A549 (cell line): ENCODE data around the gene ADAMTS2. TPM values are rescaled to one million over a fixed set of nuclear protein-coding genes. Genes with fewer than 3 reads are reported as not detected.

Source experiments
- ATAC-seq, 2 experiments: fragments of 200-7000 bp in 1 of 2; fragments of >200 bp in 1 of 2; cut with Nextera tagmentation in 1 of 2; cut with Tn5 transposase in 1 of 2; 3 replicates each; pipeline versions ENCODE4 v1.8.0 to v1.9.1; 2018 to 2020; ENCODE audit warnings: mild to moderate bottlenecking in 1 of 2, moderate library complexity in 1 of 2
- CTCF ChIA-PET: fragments of 300-600 bp; sonication (Branson Sonifier 250); formaldehyde crosslinking; extraction: SDS; loops from one replicate; lab custom pipeline; 2021; ENCODE audit warnings: antibody characterized with exemption, inconsistent platforms; lab: Yijun Ruan, JAX
- POLR2A ChIA-PET: fragments of 350-600 bp; formaldehyde crosslinking; extraction: SDS; loops from one replicate; lab custom pipeline; 2021; ENCODE audit warnings: antibody characterized with exemption, inconsistent platforms; lab: Yijun Ruan, JAX
- DNase-seq, 2 experiments: peaks; one replicate each; pipeline versions ENCODE4 v3.0.0 to v3.0.0-alpha.2; 2011 to 2016; ENCODE audit warnings: low read depth in 1 of 2, low spot score in 1 of 2
- FAIRE-seq: peaks from 2 replicates; lab custom pipeline; 2011; peaks lifted over from hg19 to GRCh38; lab: Jason Lieb, UNC
- H3K27ac ChIP-seq, 2 experiments: fragments of >200 bp; sonication (Bioruptor Twin); formaldehyde crosslinking; 3 replicates each; pipeline ENCODE4 v1.5.1; 2016 to 2017
- H3K4me1 ChIP-seq: fragments of >200 bp; sonication (Bioruptor Twin); formaldehyde crosslinking; 3 replicates; pipeline ENCODE4 v1.6.1; 2016
- H3K4me2 ChIP-seq: fragments of >200 bp; sonication (Bioruptor Twin); formaldehyde crosslinking; 3 replicates; pipeline ENCODE4 v1.6.1; 2016
- H3K4me3 ChIP-seq: fragments of >200 bp; sonication (Bioruptor Twin); formaldehyde crosslinking; 3 replicates; pipeline ENCODE4 v1.5.1; 2016
- H3K9me3 ChIP-seq: fragments of >200 bp; sonication (Bioruptor Twin); formaldehyde crosslinking; 3 replicates; pipeline ENCODE4 v1.6.1; 2016
- BCL3 ChIP-seq: fragments of >200 bp; sonication (Bioruptor Twin); formaldehyde crosslinking; IDR thresholded peaks from 3 replicates; pipeline ENCODE4 v1.6.1; 2016
- CEBPB ChIP-seq, 2 experiments: fragments of >200 bp in 1 of 2; sonication (Bioruptor Twin) in 1 of 2; formaldehyde crosslinking in 1 of 2; IDR thresholded peaks; 2 replicates each; pipeline ENCODE4 v1.6.1; 2012 to 2016
- CTCF ChIP-seq: fragments of >200 bp; sonication (Bioruptor Twin); formaldehyde crosslinking; IDR thresholded peaks from 3 replicates; pipeline ENCODE4 v1.5.1; 2016
- EHF ChIP-seq: fragments of 250-450 bp; sonication (Bioruptor Pico); IDR thresholded peaks from 2 replicates; pipeline ENCODE4 v1.5.0; 2020; ENCODE audit warnings: mild to moderate bottlenecking
- EP300 ChIP-seq, 2 experiments: fragments of >200 bp; sonication (Bioruptor Twin); formaldehyde crosslinking; IDR thresholded peaks; 2 replicates in 1 of 2; 3 replicates in 1 of 2; pipeline ENCODE4 v1.6.1; 2016 to 2017
- ESRRA ChIP-seq: fragments of 150-350 bp; IDR thresholded peaks from 2 replicates; pipeline ENCODE4 v1.6.1; 2014; ENCODE audit warnings: mild to moderate bottlenecking, low read length, borderline replicate concordance
- FOSB ChIP-seq: fragments of 250-450 bp; sonication (Bioruptor Pico); IDR thresholded peaks from 2 replicates; pipeline ENCODE4 v1.5.0; 2020; ENCODE audit warnings: mild to moderate bottlenecking, moderate library complexity
- FOSL2 ChIP-seq, 2 experiments: fragments of 450-650 bp in 1 of 2; fragments of >200 bp in 1 of 2; sonication (Bioruptor Twin) in 1 of 2; formaldehyde crosslinking; IDR thresholded peaks; 2 replicates each; pipeline versions ENCODE4 v1.5.0 to v1.6.1; 2016 to 2020; ENCODE audit warnings: mild to moderate bottlenecking in 1 of 2, moderate library complexity in 1 of 2
- HES2 ChIP-seq: fragments of >200 bp; sonication (Bioruptor Twin); formaldehyde crosslinking; IDR thresholded peaks from 2 replicates; pipeline ENCODE4 v1.6.1; 2016
- HEYL ChIP-seq: fragments of 250-450 bp; sonication (Bioruptor Pico); IDR thresholded peaks from 2 replicates; pipeline ENCODE4 v1.8.0; 2021; ENCODE audit warnings: mild to moderate bottlenecking, moderate library complexity
- HOXB13 ChIP-seq: fragments of 250-450 bp; sonication (Bioruptor Pico); IDR thresholded peaks from 2 replicates; pipeline ENCODE4 v1.5.0; 2020; ENCODE audit warnings: low read depth, mild to moderate bottlenecking, moderate library complexity
- JUN ChIP-seq, 2 experiments: fragments of >200 bp; sonication (Bioruptor Twin); formaldehyde crosslinking; IDR thresholded peaks; 2 replicates in 1 of 2; 3 replicates in 1 of 2; pipeline ENCODE4 v1.6.1; 2016 to 2017
- KDM5A ChIP-seq: fragments of 200-600 bp; sonication (generic); IDR thresholded peaks from 2 replicates; pipeline ENCODE4 v1.6.1; 2016; ENCODE audit warnings: antibody characterized with exemption, mild to moderate bottlenecking
- MAFK ChIP-seq: fragments of 450-650 bp; IDR thresholded peaks from 2 replicates; pipeline ENCODE4 v1.6.1; 2014; ENCODE audit not compliant: partially characterized antibody
- MAX ChIP-seq: IDR thresholded peaks from 2 replicates; pipeline ENCODE4 v1.6.1; 2012
- PHF8 ChIP-seq: fragments of 200-600 bp; sonication (generic); IDR thresholded peaks from 2 replicates; pipeline ENCODE4 v1.6.1; 2016; ENCODE audit warnings: low read depth, mild to moderate bottlenecking, antibody characterized with exemption, moderate library complexity, borderline replicate concordance
- POLR2AphosphoS2 ChIP-seq: conservative IDR thresholded peaks from 2 replicates; pipeline ENCODE4 v1.6.1; 2012; ENCODE audit warnings: low read length, improper control_type of control experiment, inconsistent platforms
- RARB ChIP-seq: fragments of 250-450 bp; sonication (Bioruptor Pico); IDR thresholded peaks from 2 replicates; pipeline ENCODE4 v1.8.0; 2021; ENCODE audit warnings: mild to moderate bottlenecking, moderate library complexity
- RCOR1 ChIP-seq: fragments of 150-350 bp; IDR thresholded peaks from 2 replicates; pipeline ENCODE4 v1.6.1; 2014; ENCODE audit warnings: antibody characterized with exemption, low read length, low read depth
- RNF2 ChIP-seq: fragments of 200-600 bp; sonication (generic); IDR thresholded peaks from 2 replicates; pipeline ENCODE4 v1.6.1; 2016; ENCODE audit warnings: low read depth, mild to moderate bottlenecking, antibody characterized with exemption, moderate library complexity, borderline replicate concordance
- TP53 ChIP-seq: fragments of 250-450 bp; sonication (Bioruptor Pico); IDR thresholded peaks from 2 replicates; pipeline ENCODE4 v1.5.0; 2021; ENCODE audit warnings: mild to moderate bottlenecking, moderate library complexity
- ZC3H11A ChIP-seq: fragments of 450-650 bp; IDR thresholded peaks from 2 replicates; pipeline ENCODE4 v1.6.1; 2014; ENCODE audit warnings: antibody characterized with exemption, mild to moderate bottlenecking
- ZNF302 ChIP-seq: fragments of 250-450 bp; sonication (Bioruptor Pico); IDR thresholded peaks from 2 replicates; pipeline ENCODE4 v1.9.0; 2021; ENCODE audit warnings: inconsistent platforms, mild to moderate bottlenecking, moderate library complexity
- ZSCAN20 ChIP-seq: fragments of 250-450 bp; sonication (Bioruptor Pico); IDR thresholded peaks from 2 replicates; pipeline ENCODE4 v1.8.0; 2022; ENCODE audit warnings: mild to moderate bottlenecking, moderate library complexity
- WGBS: methylation state at CpG from one replicate; pipeline ENCODE4 v1.1.6; 2017; ENCODE audit errors: missing lambda C conversion rate; 5-methylcytosine and 5-hydroxymethylcytosine counted together
- polyA plus RNA-seq, 4 experiments: library from polyadenylated mRNA; depleted of rRNA in 3 of 4; stranded (reverse); fragments of >200 nt; fragmentation: RNase III in 1 of 4; extraction: RNeasy Plus Mini Kit Qiagen cat#74134 plus additional on column Dnase treatment in 1 of 4; gene quantifications; 2 replicates in 3 of 4; 3 replicates in 1 of 4; pipeline ENCODE4 v1.2.3, GENCODE V29; 2011 to 2017

ADAMTS2 gene
- polyA plus RNA-seq, 2 of the 4 experiments (the other 2 are of a cell fraction): not detected

GRCh38 chr5:179331591-179332375 lies 13.5 kb downstream of the ADAMTS2 start:
- FAIRE-seq (no peak), DNase-seq (no peak), ATAC-seq (no peak; a peak in 1 of 6 replicates)
- Histone ChIP-seq H3K4me1 (no peaks in the 10 kb centered on the region), H3K9me3 (no peaks in the 10 kb centered on the region), H3K4me2 (no peak overlapping the region), H3K27ac (no peak overlapping the region), H3K4me3 (no peak overlapping the region)
- WGBS: 25% methylated on average over 8 of the region's 8 CpGs
- ChIA-PET CTCF (no interaction called here), POLR2A (no interaction called here)
- TF ChIP-seq PHF8 (no peak), FOSB (CRISPR knock-in tag) (no peak), FOSL2 (IDR thresholded peaks at IDR 0.05) (no peak), FOSL2 (CRISPR knock-in tag; IDR thresholded peaks at IDR 0.05) (no peak)

GRCh38 chr5:179330186-179330900 lies 14.9 kb downstream of the ADAMTS2 start:
- CTCF ChIA-PET: no interaction called here
- TF ChIP-seq CTCF: no peak
- TF ChIP-seq FOSL2 (IDR thresholded peaks at IDR 0.05): no peak
- TF ChIP-seq FOSL2 (CRISPR knock-in tag; IDR thresholded peaks at IDR 0.05): no peak
- no peak for TF ChIP-seq HES2
- no peak for TF ChIP-seq EP300 (IDR thresholded peaks at IDR 0.05)
- TF ChIP-seq MAX: no peak
- TF ChIP-seq TP53 (CRISPR knock-in tag): no peak
- no peak for TF ChIP-seq KDM5A
- no peak for TF ChIP-seq EHF
- TF ChIP-seq, all 56 proteins: peak for 0
- no peak overlapping the region for H3K27ac ChIP-seq

GRCh38 chr5:179328291-179328690 lies 17.0 kb downstream of the ADAMTS2 start:
- POLR2A ChIA-PET: no interaction called here
- CTCF ChIA-PET: no interaction called here
- Histone ChIP-seq H3K4me2 (no peak overlapping the region), H3K4me1 (no peaks in the 10 kb centered on the region), H3K9me3 (no peaks in the 10 kb centered on the region), H3K27ac (no peak overlapping the region), H3K4me3 (no peak overlapping the region)
- FAIRE-seq: no peak
- no peak for DNase-seq
- no peak for ATAC-seq
- TF ChIP-seq HEYL (CRISPR knock-in tag): no peak
- TF ChIP-seq HOXB13 (CRISPR knock-in tag): no peak
- no peak for TF ChIP-seq RCOR1
- no peak for TF ChIP-seq CEBPB (IDR thresholded peaks at IDR 0.05)
- no peak for TF ChIP-seq TP53 (CRISPR knock-in tag)
- TF ChIP-seq PHF8: no peak
- no peak for TF ChIP-seq MAX
- no peak for TF ChIP-seq FOSB (CRISPR knock-in tag)
- TF ChIP-seq FOSL2 (IDR thresholded peaks at IDR 0.05): no peak
- TF ChIP-seq FOSL2 (CRISPR knock-in tag; IDR thresholded peaks at IDR 0.05): no peak
- TF ChIP-seq POLR2AphosphoS2: no peak
- TF ChIP-seq BCL3: no peak
- TF ChIP-seq ZC3H11A: no peak
- no peak for TF ChIP-seq MAFK
- TF ChIP-seq ZNF302 (CRISPR knock-in tag): no peak
- no peak for TF ChIP-seq RNF2
- no peak for TF ChIP-seq CTCF
- TF ChIP-seq ESRRA: no peak
- no peak for TF ChIP-seq RARB (CRISPR knock-in tag)
- no peak for TF ChIP-seq ZSCAN20
- no peak for TF ChIP-seq JUN (IDR thresholded peaks at IDR 0.05)
- 77% methylated on average over 6 of the region's 6 CpGs for WGBS

More at GRCh38 chr5:179330186-179330900, 14.9 kb downstream of the ADAMTS2 start:
- DNase-seq (no peak), ATAC-seq (no peak), FAIRE-seq (no peak)
- 18% methylated on average over 10 of the region's 13 CpGs for WGBS
- Histone ChIP-seq H3K4me1 (no peaks in the 10 kb centered on the region), H3K4me2 (no peak overlapping the region), H3K4me3 (no peak overlapping the region), H3K9me3 (no peaks in the 10 kb centered on the region)
- POLR2A ChIA-PET: no interaction called here
